H1 (cell line): ENCODE measurements around the gene FBN2. TPM values are rescaled to one million over a fixed set of nuclear protein-coding genes. Genes with fewer than 3 reads are reported as not detected.

Experiments used
- CTBP2 ChIP-seq: IDR thresholded peaks from 2 replicates; pipeline ENCODE4 v1.7.0; 2011; ENCODE audit warnings: borderline replicate concordance, mild to moderate bottlenecking, moderate library complexity, mixed read lengths, low read length; ENCODE audit not compliant: insufficient read depth, insufficient read length
- E2F6 ChIP-seq: IDR thresholded peaks from 2 replicates; pipeline ENCODE4 v1.6.1; 2012; ENCODE audit warnings: inconsistent platforms
- GABPA ChIP-seq: IDR thresholded peaks from 2 replicates; pipeline ENCODE4 v1.6.1; 2011; ENCODE audit warnings: mild to moderate bottlenecking, low read length, moderate library complexity, borderline replicate concordance; ENCODE audit not compliant: insufficient read depth
- KDM5A ChIP-seq: fragments of 200-600 bp; IDR thresholded peaks from 2 replicates; pipeline ENCODE4 v1.7.1; 2012; ENCODE audit warnings: mild to moderate bottlenecking, low read length, inconsistent platforms, mixed read lengths
- NANOG ChIP-seq: IDR thresholded peaks from 2 replicates; pipeline ENCODE4 v1.6.1; 2011; ENCODE audit warnings: low read length, low read depth, mild to moderate bottlenecking, inconsistent platforms; ENCODE audit not compliant: insufficient read depth, poor library complexity, severe bottlenecking
- NRF1 ChIP-seq: IDR thresholded peaks from 2 replicates; pipeline ENCODE4 v1.6.1; 2011; ENCODE audit warnings: mild to moderate bottlenecking, low read depth, low read length, improper control_type of control experiment
- SAP30 ChIP-seq: fragments of 300-600 bp; sonication (generic); IDR thresholded peaks from 2 replicates; pipeline ENCODE4 v1.7.1; 2012; ENCODE audit warnings: low read length, moderate library complexity, mild to moderate bottlenecking, inconsistent platforms; ENCODE audit not compliant: insufficient read depth, insufficient replicate concordance
- TBP ChIP-seq: IDR thresholded peaks from 2 replicates; pipeline ENCODE4 v1.6.1; 2011; ENCODE audit warnings: low read depth, low read length, improper control_type of control experiment
- polyA plus RNA-seq, 7 experiments: library from polyadenylated mRNA; depleted of rRNA in 3 of 7; stranded (reverse) in 5 of 7; unstranded in 2 of 7; fragments of >200 nt in 5 of 7; fragments of 200-250 nt in 2 of 7; gene quantifications; 1 replicate in 5 of 7; 2 replicates in 1 of 7; 4 replicates in 1 of 7; pipeline versions ENCODE4 v1.2.1 to v1.2.3, GENCODE V29; 2011 to 2013; ENCODE audit warnings: missing spikeins in 2 of 7, mixed read lengths in 2 of 7
- total RNA-seq: library from RNA; stranded (reverse); fragmentation: NEBNext Ultra II Directional; extraction: Animal tissue kit (Norgen Biotek cat#: 25700); gene quantifications from 2 replicates; pipeline ENCODE4 v1.2.1, GENCODE V29; 2021

FBN2 gene
- total and polyA plus RNA-seq, 2 of the 8 experiments (the other 6 are each of a cell fraction or from before 2014, with no cell fraction given) = 14.1 to 16.3 TPM

- TF ChIP-seq E2F6 = no peak
- TF ChIP-seq CTBP2 = no peak
- no peak for TF ChIP-seq NRF1
- no peak for TF ChIP-seq KDM5A
- no peak for TF ChIP-seq NANOG
- TF ChIP-seq GABPA = no peak
- TF ChIP-seq SAP30 = no peak
- TF ChIP-seq TBP = no peak
Measured at GRCh38 chr5:128349044-128349858, 188.8 kb downstream of the FBN2 start (continued).
